ENCODE measurements around the gene ANK3. TPM values are rescaled to one million over a fixed set of nuclear protein-coding genes. Genes with fewer than 3 reads are reported as not detected.
A peak's percentile ranks its signal among the peaks of the same experiment; 100 is the strongest.

The ANK3 gene
- total and polyA plus RNA-seq, 2 donors (not counting 3 experiments of a cell fraction or from before 2014, with no cell fraction given): 0.88 to 8.5 TPM

GRCh38 chr10:60185421-60185820, 204.3 kb downstream of the ANK3 start:
- FAIRE-seq (no peak), DNase-seq (ENCODE audit: low read depth, low spot score) (no peak)
- Histone ChIP-seq H3K36me3 (ENCODE audit: control insufficient read depth in 2 of 2, extremely low read depth in 1 of 2, insufficient read depth in 2 of 2, low read length in 2 of 2) (no peaks in the 10 kb centered on the region), H3K4me3 (replicated peaks in 1 of 3; ENCODE audit: insufficient read depth in 1 of 3, low read depth in 1 of 3, low read length in 3 of 3) (no peak overlapping the region), H3K4me1 (ENCODE audit: control insufficient read depth, extremely low read depth, insufficient read depth, low read length) (peaks cover 9% of the 10 kb centered on the region), H3K27me3 (ENCODE audit: control insufficient read depth in 2 of 2, insufficient read depth in 2 of 2, low read length in 2 of 2) (no peaks in the 10 kb centered on the region), H3K79me2 (ENCODE audit: control insufficient read depth, insufficient read depth, low read length) (no peaks in the 10 kb centered on the region), H4K20me1 (replicated peaks; ENCODE audit: control insufficient read depth, extremely low read depth, insufficient read depth, low read length) (no peaks in the 10 kb centered on the region), H3K27ac (ENCODE audit: insufficient read depth, low read depth, low read length) (no peak overlapping the region), H2AFZ (ENCODE audit: low read depth, low read length) (no peak overlapping the region), H3K4me2 (ENCODE audit: insufficient read depth, low read length) (no peak overlapping the region), H3K9me3 (replicated peaks; ENCODE audit: control insufficient read depth, insufficient read depth, low read length) (no peaks in the 10 kb centered on the region), H3K9ac (replicated peaks; ENCODE audit: extremely low read depth, insufficient read depth, low read length) (no peak overlapping the region), H3K9me1 (replicated peaks; ENCODE audit: control insufficient read depth, extremely low read depth, insufficient read depth, low read length) (no peaks in the 10 kb centered on the region)
- no TSS peak for BruUV-seq (replicated peaks)
- ChIA-PET CTCF (interaction anchor here (1.4 to 1.5 kb wide), 3 partner anchors 10 to 19 kb away, joined by 5 to 6 read pairs (median 6); no protein-coding TSS in a partner anchor), POLR2A (no interaction called here)
- no peak for TF ChIP-seq FOS (IDR thresholded peaks at IDR 0.05; ENCODE audit: borderline replicate concordance, insufficient read depth, low read length)
- no peak for TF ChIP-seq MAX (IDR thresholded peaks at IDR 0.05; ENCODE audit: insufficient read depth, insufficient read length)
- no peak for TF ChIP-seq EZH2 (IDR thresholded peaks at IDR 0.05; ENCODE audit: borderline replicate concordance, low read depth, low read length, severe bottlenecking)
- no peak for TF ChIP-seq JUN (IDR thresholded peaks at IDR 0.05; ENCODE audit: borderline replicate concordance, insufficient read depth, insufficient read length, low read depth)
- TF ChIP-seq MYC (IDR thresholded peaks at IDR 0.05; ENCODE audit: low read depth, low read length): no peak
- no peak for TF ChIP-seq POLR2A (IDR thresholded peaks at IDR 0.05; ENCODE audit: low read depth, low read length)
- dilution Hi-C loops (cut with MboI; ENCODE audit: extremely low pct_ligation_motif_present, low sequenced_read_pairs) (no loop called here), intact Hi-C loops (cut with micrococcal nuclease) (no loop called here)

GRCh38 chr10:60182691-60183090, 207.0 kb downstream of the ANK3 start:
- H3K4me2 ChIP-seq (ENCODE audit: insufficient read depth, low read length): no peak overlapping the region
- no peaks in the 10 kb centered on the region for H4K20me1 ChIP-seq (replicated peaks; ENCODE audit: control insufficient read depth, extremely low read depth, insufficient read depth, low read length)
- no peaks in the 10 kb centered on the region for H3K27me3 ChIP-seq (ENCODE audit: control insufficient read depth in 2 of 2, insufficient read depth in 2 of 2, low read length in 2 of 2)
- no peak overlapping the region for H3K9ac ChIP-seq (replicated peaks; ENCODE audit: extremely low read depth, insufficient read depth, low read length)
- no peaks in the 10 kb centered on the region for H3K9me1 ChIP-seq (replicated peaks; ENCODE audit: control insufficient read depth, extremely low read depth, insufficient read depth, low read length)
- intact Hi-C loops (cut with micrococcal nuclease): no loop called here
- ChIA-PET POLR2A (no interaction called here), CTCF (interaction anchor here (0.6 to 0.8 kb wide), 3 partner anchors 21 to 34 kb away, joined by 3 to 4 read pairs (median 3); no protein-coding TSS in a partner anchor)
- H3K4me1 ChIP-seq (ENCODE audit: control insufficient read depth, extremely low read depth, insufficient read depth, low read length): peaks cover 9% of the 10 kb centered on the region
- peak; percentile 20 for DNase-seq (ENCODE audit: low read depth, low spot score)
- no peaks in the 10 kb centered on the region for H3K9me3 ChIP-seq (replicated peaks; ENCODE audit: control insufficient read depth, insufficient read depth, low read length)
- no peak overlapping the region for H3K4me3 ChIP-seq (replicated peaks in 1 of 3; ENCODE audit: insufficient read depth in 1 of 3, low read depth in 1 of 3, low read length in 3 of 3)
- TF ChIP-seq FOS (IDR thresholded peaks at IDR 0.05; ENCODE audit: borderline replicate concordance, insufficient read depth, low read length) (no peak), MYC (IDR thresholded peaks at IDR 0.05; ENCODE audit: low read depth, low read length) (no peak), POLR2AphosphoS5 (IDR thresholded peaks at IDR 0.05; ENCODE audit: insufficient read depth, low read depth, low read length) (no peak), JUN (IDR thresholded peaks at IDR 0.05; ENCODE audit: borderline replicate concordance, insufficient read depth, insufficient read length, low read depth) (no peak), EZH2 (IDR thresholded peaks at IDR 0.05; ENCODE audit: borderline replicate concordance, low read depth, low read length, severe bottlenecking) (no peak), GATA2 (IDR thresholded peaks at IDR 0.05; ENCODE audit: insufficient read depth, insufficient read length, low read depth, low read length) (no peak)
- H3K27ac ChIP-seq (ENCODE audit: insufficient read depth, low read depth, low read length): no peak overlapping the region
- H3K79me2 ChIP-seq (ENCODE audit: control insufficient read depth, insufficient read depth, low read length): no peaks in the 10 kb centered on the region
- H2AFZ ChIP-seq (ENCODE audit: low read depth, low read length): peak overlapping the region; percentile 79
- no peak for FAIRE-seq
- no peaks in the 10 kb centered on the region for H3K36me3 ChIP-seq (ENCODE audit: control insufficient read depth in 2 of 2, extremely low read depth in 1 of 2, insufficient read depth in 2 of 2, low read length in 2 of 2)
- dilution Hi-C loops (cut with MboI; ENCODE audit: extremely low pct_ligation_motif_present, low sequenced_read_pairs): no loop called here
- no TSS peak for BruUV-seq (replicated peaks)
